Prostate gland (tissue), 2 donors: ENCODE results near the gene PIGN.

Source experiments
- CTCF ChIP-seq, 4 experiments: fragments of 200-600 bp in 2 of 4; fragments of 450-650 bp in 2 of 4; sonication (generic) in 2 of 4; IDR thresholded peaks; 1 replicate in 3 of 4; 2 replicates in 1 of 4; pipeline ENCODE4 v1.5.1; 2016 to 2019; ENCODE audit warnings: antibody characterized with exemption in 4 of 4, mild to moderate bottlenecking in 2 of 4, moderate library complexity in 2 of 4
- POLR2AphosphoS5 ChIP-seq: sonication (generic); formaldehyde crosslinking; IDR thresholded peaks from one replicate; pipeline ENCODE4 v1.6.1; 2017; ENCODE audit warnings: antibody characterized with exemption

GRCh38 chr18:62179213-62179612 lies 7.6 kb downstream of the PIGN start:
- TF ChIP-seq CTCF (IDR thresholded peaks at IDR 0.05) (no peak), POLR2AphosphoS5 (no peak)
